K562 (cell line): ENCODE measurements around the gene TMPRSS11B. TPM values are rescaled to one million over a fixed set of nuclear protein-coding genes. Genes with fewer than 3 reads are reported as not detected.

ENCODE experiments used
- ATAC-seq: fragments of 200-7000 bp; cut with Tn5 transposase; 3 replicates; pipeline ENCODE4 v1.9.1; 2020; ENCODE audit warnings: moderate library complexity
- BruUV-seq: library from RNA; stranded (reverse); fragments of 400-500 nt; replicated peaks from 2 replicates; lab custom pipeline; 2021; lab: Mats Ljungman, UMichigan
- CTCF ChIA-PET: fragments of 300-600 bp; formaldehyde crosslinking; extraction: SDS; loops from one replicate; lab custom pipeline; 2021; ENCODE audit warnings: low intra/inter-chr PET ratio; lab: Yijun Ruan, JAX
- POLR2A ChIA-PET: fragments of 300-600, 350-650 bp; sonication (Branson Sonifier 250); formaldehyde crosslinking; extraction: SDS; loops from one replicate; lab custom pipeline; 2021; ENCODE audit warnings: antibody characterized with exemption, inconsistent platforms; lab: Yijun Ruan, JAX
- DNase-seq, 4 experiments: peaks; one replicate each; pipeline versions ENCODE4 v3.0.0 to v3.0.0-alpha.2; 2011 to 2018; ENCODE audit warnings: low spot score in 3 of 4, mixed read lengths in 3 of 4; ENCODE audit errors: extremely low read depth in 1 of 4
- FAIRE-seq: peaks from 2 replicates; lab custom pipeline; 2011; peaks lifted over from hg19 to GRCh38; lab: Jason Lieb, UNC
- H2AFZ ChIP-seq: 2 replicates; pipeline ENCODE4 v1.6.0; 2011; ENCODE audit warnings: low read depth, low read length, control low read depth, inconsistent platforms
- H3K27ac ChIP-seq: fragments of 200-600 bp; 3 replicates; pipeline ENCODE4 v1.8.0; 2011; ENCODE audit warnings: low read depth, mild to moderate bottlenecking, control low read depth, inconsistent platforms, low read length, moderate library complexity, mixed read lengths; ENCODE audit errors: extremely low read depth
- H3K27me3 ChIP-seq, 2 experiments: fragments of 300-600 bp in 1 of 2; 2 replicates in 1 of 2; 3 replicates in 1 of 2; pipeline versions ENCODE4 v1.6.0 to v1.8.0; 2011; ENCODE audit warnings: inconsistent platforms in 2 of 2, low read length in 2 of 2, mild to moderate bottlenecking in 1 of 2, mixed read lengths in 1 of 2, moderate library complexity in 1 of 2; ENCODE audit not compliant: control insufficient read depth in 2 of 2, insufficient read depth in 2 of 2
- H3K36me3 ChIP-seq: fragments of 300-600 bp; 3 replicates; pipeline ENCODE4 v1.8.0; 2011; ENCODE audit warnings: mild to moderate bottlenecking, low read length, inconsistent platforms; ENCODE audit not compliant: control insufficient read depth, insufficient read depth
- H3K4me1 ChIP-seq, 2 experiments: fragments of 200-600 bp in 1 of 2; replicated peaks in 1 of 2; 2 replicates in 1 of 2; 3 replicates in 1 of 2; pipeline versions ENCODE4 v1.5.1 to v1.8.0; 2011; ENCODE audit warnings: inconsistent platforms in 2 of 2, low read length in 2 of 2, mild to moderate bottlenecking in 1 of 2, mixed read lengths in 1 of 2, moderate library complexity in 1 of 2; ENCODE audit not compliant: control insufficient read depth in 2 of 2, insufficient read depth in 2 of 2
- H3K4me2 ChIP-seq: 2 replicates; pipeline ENCODE4 v1.6.1; 2011; ENCODE audit warnings: low read length, control low read depth, inconsistent platforms, mixed read lengths; ENCODE audit not compliant: insufficient read depth
- H3K4me3 ChIP-seq: fragments of 200-600 bp; sonication (generic), shearing (Covaris generic); 2 replicates; pipeline ENCODE4 v1.5.1; 2016; ENCODE audit warnings: control low read depth, inconsistent platforms
- H3K79me2 ChIP-seq: fragments of 200-600 bp; 3 replicates; pipeline ENCODE4 v1.8.0; 2011; ENCODE audit warnings: low read length, inconsistent platforms; ENCODE audit not compliant: control insufficient read depth, insufficient read depth
- H3K9ac ChIP-seq, 2 experiments: 2 replicates each; pipeline versions ENCODE4 v1.6.0 to v1.6.1; 2011; ENCODE audit warnings: low read depth in 2 of 2, low read length in 2 of 2, control low read depth in 1 of 2, inconsistent platforms in 1 of 2, mild to moderate bottlenecking in 1 of 2, mixed read lengths in 1 of 2; ENCODE audit not compliant: insufficient read depth in 1 of 2
- H3K9me1 ChIP-seq: one replicate; pipeline ENCODE4 v1.6.0; 2011; ENCODE audit warnings: inconsistent platforms, mild to moderate bottlenecking, low read length, moderate library complexity; ENCODE audit not compliant: control insufficient read depth, insufficient read depth
- H3K9me3 ChIP-seq: replicated peaks from 2 replicates; pipeline ENCODE4 v1.5.1; 2011; ENCODE audit warnings: low read depth, low read length, inconsistent platforms; ENCODE audit not compliant: control insufficient read depth, insufficient read depth
- H4K20me1 ChIP-seq: replicated peaks from 2 replicates; pipeline ENCODE4 v1.6.1; 2011; ENCODE audit warnings: low read length, inconsistent platforms, mixed read lengths; ENCODE audit not compliant: control insufficient read depth, insufficient read depth
- ARHGAP35 ChIP-seq: fragments of 450-650 bp; IDR thresholded peaks from 2 replicates; pipeline ENCODE4 v1.6.1; 2018; ENCODE audit not compliant: partially characterized antibody
- CTBP1 ChIP-seq: fragments of 450-650 bp; IDR thresholded peaks from 2 replicates; pipeline ENCODE4 v1.6.1; 2016; ENCODE audit warnings: borderline replicate concordance
- ERF ChIP-seq: fragments of 450-650 bp; formaldehyde crosslinking; IDR thresholded peaks from 2 replicates; pipeline ENCODE4 v1.4.0; 2020; ENCODE audit warnings: mild to moderate bottlenecking, mixed read lengths
- ETS2 ChIP-seq: IDR thresholded peaks from 2 replicates; pipeline ENCODE4 v1.6.1; 2016; ENCODE audit warnings: borderline replicate concordance, missing genetic modification characterization, mild to moderate bottlenecking, moderate library complexity, missing compliant biosample characterization; ENCODE audit not compliant: poor library complexity, severe bottlenecking
- HINFP ChIP-seq: fragments of 450-650 bp; conservative IDR thresholded peaks from 2 replicates; pipeline ENCODE4 v1.6.1; 2016; ENCODE audit warnings: missing genetic modification characterization, low read depth, mild to moderate bottlenecking, control low read depth, missing compliant biosample characterization
- HOXB6 ChIP-seq: fragments of 250-450 bp; sonication (Bioruptor Pico); IDR thresholded peaks from 2 replicates; pipeline ENCODE4 v1.5.1; 2022; ENCODE audit warnings: mild to moderate bottlenecking, borderline replicate concordance
- JUND ChIP-seq, 2 experiments: IDR thresholded peaks; 2 replicates in 1 of 2; 3 replicates in 1 of 2; pipeline ENCODE4 v1.6.1; 2011; ENCODE audit warnings: borderline replicate concordance in 2 of 2, low read depth in 2 of 2, low read length in 2 of 2, improper control_type of control experiment in 1 of 2, missing biosample characterization in 1 of 2, missing genetic modification characterization in 1 of 2, missing genetic modification reagents in 1 of 2
- MECOM ChIP-seq: fragments of 250-450 bp; sonication (Bioruptor Pico); IDR thresholded peaks from 2 replicates; pipeline ENCODE4 v1.8.0; 2022; ENCODE audit warnings: inconsistent platforms
- POLR3A ChIP-seq: IDR thresholded peaks from 2 replicates; pipeline ENCODE4 v1.6.1; 2011; ENCODE audit warnings: borderline replicate concordance, mild to moderate bottlenecking, moderate library complexity; ENCODE audit not compliant: insufficient read length, insufficient read depth; ENCODE audit errors: extremely low read depth
- RNF2 ChIP-seq: sonication (generic); IDR thresholded peaks from 2 replicates; pipeline ENCODE4 v1.6.1; 2016
- ZC3H4 ChIP-seq: sonication (generic); formaldehyde crosslinking; IDR thresholded peaks from 2 replicates; pipeline ENCODE4 v1.9.0; 2021; ENCODE audit warnings: missing genetic modification reagents, borderline replicate concordance
- ZNF311 ChIP-seq: fragments of 250-450 bp; sonication (Bioruptor Pico); IDR thresholded peaks from 2 replicates; pipeline ENCODE4 v1.4.0; 2020; ENCODE audit warnings: mild to moderate bottlenecking, moderate library complexity
- WGBS: fragments of 100-300 bp; shearing (Covaris generic); methylation state at CpG from one replicate; pipeline ENCODE4 v1.1.6; 2016; ENCODE audit warnings: low coverage, mixed read lengths; ENCODE audit not compliant: insufficient coverage; ENCODE audit errors: missing lambda C conversion rate; 5-methylcytosine and 5-hydroxymethylcytosine counted together
- in situ Hi-C: fragments of 300-500 bp; cut with MboI; formaldehyde crosslinking; loops from 4 replicates; pipeline ENCODE4 v1.15.0; 2018; ENCODE audit warnings: inconsistent platforms, mixed read lengths
- intact Hi-C: fragments of 100-400 bp; cut with micrococcal nuclease; formaldehyde crosslinking; loops from 2 replicates; pipeline ENCODE4 v1.14.2; 2022
- polyA plus RNA-seq, 8 experiments: library from polyadenylated mRNA; depleted of rRNA in 4 of 8; stranded (reverse) in 5 of 8; unstranded in 3 of 8; fragments of >200 nt; fragmentation: Nextera tagmentation in 2 of 8; fragmentation: Illumina TruSeq in 1 of 8; extraction: Ambion mirVana in 2 of 8; extraction: Trizol in 1 of 8; gene quantifications; 2 replicates each; pipeline versions ENCODE4 v1.2.1 to v1.2.3, GENCODE V29; 2011 to 2014; ENCODE audit warnings: inconsistent platforms in 1 of 8, missing spikeins in 1 of 8
- total RNA-seq, 7 experiments: library from RNA; depleted of rRNA in 6 of 7; stranded (reverse); fragments of >200 nt in 6 of 7; fragmentation: Illumina TruSeq in 2 of 7; extraction: Trizol in 2 of 7; gene quantifications; 2 replicates each; pipeline versions ENCODE4 v1.2.1 to v1.2.3, GENCODE V29; 2011 to 2021; ENCODE audit warnings: low replicate concordance in 1 of 7
- TF ChIP-seq, protein P1 (sequence below): fragments of 250-450 bp; sonication (Bioruptor Pico); IDR thresholded peaks from 2 replicates; pipeline ENCODE4 v1.4.0; 2020
- TF ChIP-seq, protein P2 (sequence below): fragments of 250-450 bp; sonication (Bioruptor Pico); IDR thresholded peaks from 2 replicates; pipeline ENCODE4 v1.5.0; 2021

TMPRSS11B gene
- total and polyA plus RNA-seq, 9 of the 15 experiments (the other 6 are each of a cell fraction or from before 2014, with no cell fraction given) = 0.03 to 0.07 TPM; not detected in 7

GRCh38 chr4:68272860-68273259 lies 27.4 kb upstream of the TMPRSS11B start:
- Histone ChIP-seq H3K9me1 (no peaks in the 10 kb centered on the region), H3K27me3 (no peaks in the 10 kb centered on the region)
- FAIRE-seq = no peak
- in situ Hi-C loops = no loop called here
- no peak for ATAC-seq
- TF ChIP-seq MECOM (CRISPR knock-in tag) = no peak
- TF ChIP-seq ZC3H4 = no peak
- no peak for TF ChIP-seq RNF2
- TF ChIP-seq HINFP (tag) = no peak
- TF ChIP-seq ERF (CRISPR knock-in tag) = no peak
- no peak for TF ChIP-seq ARHGAP35
- TF ChIP-seq JUND (IDR thresholded peaks at IDR 0.05; ENCODE audit: borderline replicate concordance, low read depth, low read length) = no peak
- TF ChIP-seq JUND (tag; IDR thresholded peaks at IDR 0.05; ENCODE audit: borderline replicate concordance, low read depth, low read length) = no peak
- no peak for TF ChIP-seq HOXB6 (CRISPR knock-in tag)
- TF ChIP-seq CTBP1 = no peak
- TF ChIP-seq ZNF311 (CRISPR knock-in tag) = no peak
- TF ChIP-seq, protein P1, sequence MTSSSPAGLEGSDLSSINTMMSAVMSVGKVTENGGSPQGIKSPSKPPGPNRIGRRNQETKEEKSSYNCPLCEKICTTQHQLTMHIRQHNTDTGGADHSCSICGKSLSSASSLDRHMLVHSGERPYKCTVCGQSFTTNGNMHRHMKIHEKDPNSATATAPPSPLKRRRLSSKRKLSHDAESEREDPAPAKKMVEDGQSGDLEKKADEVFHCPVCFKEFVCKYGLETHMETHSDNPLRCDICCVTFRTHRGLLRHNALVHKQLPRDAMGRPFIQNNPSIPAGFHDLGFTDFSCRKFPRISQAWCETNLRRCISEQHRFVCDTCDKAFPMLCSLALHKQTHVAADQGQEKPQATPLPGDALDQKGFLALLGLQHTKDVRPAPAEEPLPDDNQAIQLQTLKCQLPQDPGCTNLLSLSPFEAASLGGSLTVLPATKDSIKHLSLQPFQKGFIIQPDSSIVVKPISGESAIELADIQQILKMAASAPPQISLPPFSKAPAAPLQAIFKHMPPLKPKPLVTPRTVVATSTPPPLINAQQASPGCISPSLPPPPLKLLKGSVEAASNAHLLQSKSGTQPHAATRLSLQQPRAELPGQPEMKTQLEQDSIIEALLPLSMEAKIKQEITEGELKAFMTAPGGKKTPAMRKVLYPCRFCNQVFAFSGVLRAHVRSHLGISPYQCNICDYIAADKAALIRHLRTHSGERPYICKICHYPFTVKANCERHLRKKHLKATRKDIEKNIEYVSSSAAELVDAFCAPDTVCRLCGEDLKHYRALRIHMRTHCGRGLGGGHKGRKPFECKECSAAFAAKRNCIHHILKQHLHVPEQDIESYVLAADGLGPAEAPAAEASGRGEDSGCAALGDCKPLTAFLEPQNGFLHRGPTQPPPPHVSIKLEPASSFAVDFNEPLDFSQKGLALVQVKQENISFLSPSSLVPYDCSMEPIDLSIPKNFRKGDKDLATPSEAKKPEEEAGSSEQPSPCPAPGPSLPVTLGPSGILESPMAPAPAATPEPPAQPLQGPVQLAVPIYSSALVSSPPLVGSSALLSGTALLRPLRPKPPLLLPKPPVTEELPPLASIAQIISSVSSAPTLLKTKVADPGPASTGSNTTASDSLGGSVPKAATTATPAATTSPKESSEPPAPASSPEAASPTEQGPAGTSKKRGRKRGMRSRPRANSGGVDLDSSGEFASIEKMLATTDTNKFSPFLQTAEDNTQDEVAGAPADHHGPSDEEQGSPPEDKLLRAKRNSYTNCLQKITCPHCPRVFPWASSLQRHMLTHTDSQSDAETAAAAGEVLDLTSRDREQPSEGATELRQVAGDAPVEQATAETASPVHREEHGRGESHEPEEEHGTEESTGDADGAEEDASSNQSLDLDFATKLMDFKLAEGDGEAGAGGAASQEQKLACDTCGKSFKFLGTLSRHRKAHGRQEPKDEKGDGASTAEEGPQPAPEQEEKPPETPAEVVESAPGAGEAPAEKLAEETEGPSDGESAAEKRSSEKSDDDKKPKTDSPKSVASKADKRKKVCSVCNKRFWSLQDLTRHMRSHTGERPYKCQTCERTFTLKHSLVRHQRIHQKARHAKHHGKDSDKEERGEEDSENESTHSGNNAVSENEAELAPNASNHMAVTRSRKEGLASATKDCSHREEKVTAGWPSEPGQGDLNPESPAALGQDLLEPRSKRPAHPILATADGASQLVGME (CRISPR knock-in tag) = no peak
- TF ChIP-seq, protein P2, sequence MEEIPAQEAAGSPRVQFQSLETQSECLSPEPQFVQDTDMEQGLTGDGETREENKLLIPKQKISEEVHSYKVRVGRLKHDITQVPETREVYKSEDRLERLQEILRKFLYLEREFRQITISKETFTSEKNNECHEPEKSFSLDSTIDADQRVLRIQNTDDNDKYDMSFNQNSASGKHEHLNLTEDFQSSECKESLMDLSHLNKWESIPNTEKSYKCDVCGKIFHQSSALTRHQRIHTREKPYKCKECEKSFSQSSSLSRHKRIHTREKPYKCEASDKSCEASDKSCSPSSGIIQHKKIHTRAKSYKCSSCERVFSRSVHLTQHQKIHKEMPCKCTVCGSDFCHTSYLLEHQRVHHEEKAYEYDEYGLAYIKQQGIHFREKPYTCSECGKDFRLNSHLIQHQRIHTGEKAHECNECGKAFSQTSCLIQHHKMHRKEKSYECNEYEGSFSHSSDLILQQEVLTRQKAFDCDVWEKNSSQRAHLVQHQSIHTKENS (CRISPR knock-in tag) = no peak
- TF ChIP-seq ETS2 (tag) = no peak
- no peak for TF ChIP-seq POLR3A
- TF ChIP-seq, all 486 proteins: peak for 0
- no peak overlapping the region for H3K4me3 ChIP-seq
- H2AFZ ChIP-seq = no peak overlapping the region
- no peaks in the 10 kb centered on the region for H3K36me3 ChIP-seq
- BruUV-seq = no TSS peak
- no peak overlapping the region for H3K9ac ChIP-seq
- CTCF ChIA-PET = interaction anchor here (1.6 kb wide), 1 partner anchor 102 kb away, joined by 5 read pairs; no protein-coding TSS in a partner anchor
- no peaks in the 10 kb centered on the region for H3K79me2 ChIP-seq
- no peak overlapping the region for H3K4me2 ChIP-seq
- POLR2A ChIA-PET = no interaction called here
- intact Hi-C loops = loop anchor here (5.0 kb wide), 1 partner anchor 224 kb away; no protein-coding TSS in a partner anchor
- H3K27ac ChIP-seq = no peak overlapping the region
- H3K4me1 ChIP-seq = peaks cover 0 to 4% of the 10 kb centered on the region in 2 experiments; a peak in 2 of 5 replicates
- H3K9me3 ChIP-seq = peaks cover 5% of the 10 kb centered on the region; the same call in 1 of the 2 replicates
- H4K20me1 ChIP-seq = no peaks in the 10 kb centered on the region
- WGBS = 10% methylated on average over 2 of the region's 2 CpGs
- DNase-seq = no peak
